Head of caudate nucleus (tissue), 42 donors: Measurements from ENCODE around the gene ACP6.
"Not testable (repeated sequence)": the region's sequence is repeated elsewhere in the genome, so short reads cannot be mapped to it uniquely, and the experiment has no call there.

Experiments
- DNase-seq, 42 donors: peaks; one replicate each; pipeline versions ENCODE4 v3.0.0 to v3.0.0-alpha.2; 2020 to 2021; ENCODE audit warnings: mixed read lengths in 7 of 42
- intact Hi-C: fragments of 100-400 bp; cut with DNase I; formaldehyde crosslinking; loops from one replicate; pipeline ENCODE4 v1.15.0; 2022

Gene ACP6

GRCh38 chr1:147670319-147671001 lies at the start of gene ACP6:
ACP6 (minus strand) TSS chr1:147670524; CDS start chr1:147670048, 476 bp downstream.
- DNase-seq: peak; percentile 89 to 99 (median 97)
- intact Hi-C loops: no loop called here

DNA sequence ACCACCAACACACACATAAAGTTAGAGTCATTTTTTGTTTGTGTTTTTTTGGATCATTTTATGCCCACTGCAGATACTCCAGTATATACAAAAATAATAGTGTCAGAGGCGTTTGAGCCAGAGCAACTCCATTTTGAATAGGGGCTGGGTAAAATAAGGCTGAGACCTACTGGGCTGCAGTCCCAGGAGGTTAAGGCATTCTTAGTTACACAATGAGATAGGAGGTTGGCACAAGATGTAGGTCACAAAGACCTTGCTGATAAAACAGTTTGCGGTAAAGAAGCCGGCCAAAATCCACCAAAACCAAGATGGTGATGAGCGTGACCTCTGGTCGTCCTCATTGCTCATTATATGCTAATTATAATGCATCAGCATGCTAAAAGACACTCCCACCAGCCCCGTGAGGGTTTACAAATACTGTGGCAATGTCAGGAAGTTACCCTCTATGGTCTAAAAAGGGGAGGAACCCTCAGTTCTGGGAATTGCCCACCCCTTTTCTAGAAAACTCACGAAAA lies 49.4 kb upstream of the ACP6 start:
- intact Hi-C loops: no loop called here
- DNase-seq: no peak

DNA sequence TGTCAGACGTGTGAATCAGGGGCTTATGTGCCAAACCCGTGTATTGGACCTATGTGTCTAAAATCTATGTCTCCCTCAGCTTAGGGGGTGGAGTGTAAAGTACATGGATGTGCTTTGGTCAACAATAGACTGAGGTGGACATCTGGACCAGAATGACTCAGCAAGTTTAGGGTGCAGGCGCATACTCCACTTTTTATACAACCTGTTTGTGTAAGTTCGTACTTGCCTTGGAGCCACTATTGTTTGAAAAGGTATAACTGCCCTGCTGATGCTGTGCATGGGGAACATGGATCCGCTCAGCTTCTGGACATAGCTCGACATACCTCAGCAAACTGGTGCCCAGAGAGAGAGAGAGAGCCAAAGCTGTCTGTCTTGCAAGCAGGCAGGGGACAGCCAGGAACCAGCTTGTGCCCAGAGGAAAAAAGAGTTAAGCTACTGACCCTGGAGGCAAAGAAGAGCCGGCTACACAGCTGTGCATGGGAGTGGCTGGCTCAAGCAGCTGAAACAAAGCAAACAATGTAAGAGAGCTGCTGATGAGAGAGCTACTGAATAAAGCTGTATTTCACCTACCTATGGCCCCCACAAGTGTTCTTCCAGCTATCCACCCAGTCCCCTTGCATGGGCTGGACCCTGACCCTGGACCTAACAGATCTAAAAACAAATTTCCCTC lies 48.8 kb upstream of the ACP6 start:
- intact Hi-C loops: no loop called here
- DNase-seq: no peak

DNA sequence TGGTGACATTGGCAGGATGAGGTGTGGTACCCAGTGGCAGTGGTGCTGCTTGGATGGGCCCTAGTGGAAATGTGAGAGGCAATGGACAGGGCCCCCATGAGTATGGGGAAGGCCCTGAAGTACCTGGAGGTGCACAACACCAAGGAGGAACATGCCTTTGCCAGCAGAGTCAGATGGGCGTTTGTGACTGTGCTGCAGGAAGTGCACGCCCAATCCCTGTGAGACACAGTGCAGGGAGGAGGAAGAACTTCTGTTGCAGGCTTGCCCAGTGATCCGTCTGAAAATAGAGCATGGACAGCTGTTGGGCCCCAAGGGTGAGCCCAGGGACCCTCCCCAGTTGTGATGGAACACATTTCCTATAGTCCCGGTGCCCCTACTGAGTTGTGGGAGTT lies 47.4 kb upstream of the ACP6 start:
- intact Hi-C loops: no loop called here
- DNase-seq: no peak

DNA sequence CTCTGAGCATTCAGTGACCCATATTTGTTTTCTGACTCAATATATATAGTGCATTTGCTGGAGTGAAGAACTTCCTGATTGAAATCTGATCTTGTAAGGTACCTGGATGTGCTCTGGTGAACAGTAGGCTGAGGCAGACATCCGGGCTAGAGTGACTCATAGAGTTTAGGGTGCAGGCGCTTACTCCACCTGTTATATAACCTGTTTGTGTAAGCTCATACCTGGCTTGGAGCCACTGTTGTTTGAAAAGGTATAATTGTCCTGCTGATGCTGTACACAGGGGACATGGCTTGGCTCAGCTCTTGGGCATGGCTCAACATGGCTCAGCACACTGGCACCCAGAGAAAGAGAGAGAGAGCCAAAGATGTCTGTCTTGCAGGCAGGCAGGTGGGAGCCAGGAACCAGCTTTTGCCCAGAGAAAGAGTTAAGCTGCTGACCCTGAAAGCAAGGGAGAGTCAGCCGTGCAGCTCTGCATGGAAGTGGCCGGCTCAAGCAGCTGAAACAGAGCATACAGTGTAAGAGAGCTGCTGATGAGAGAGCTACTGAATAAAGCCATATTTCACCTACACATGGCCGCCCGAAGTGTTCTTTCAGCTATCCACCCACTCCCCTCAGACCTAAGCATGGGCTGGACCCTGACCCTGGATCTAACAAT lies 46.9 kb upstream of the ACP6 start:
- no peak for DNase-seq
- intact Hi-C loops: no loop called here

- intact Hi-C loops: no loop called here
- DNase-seq: no peak
Observed at GRCh38 chr1:147712605-147713004, 42.3 kb upstream of the ACP6 start.

DNA sequence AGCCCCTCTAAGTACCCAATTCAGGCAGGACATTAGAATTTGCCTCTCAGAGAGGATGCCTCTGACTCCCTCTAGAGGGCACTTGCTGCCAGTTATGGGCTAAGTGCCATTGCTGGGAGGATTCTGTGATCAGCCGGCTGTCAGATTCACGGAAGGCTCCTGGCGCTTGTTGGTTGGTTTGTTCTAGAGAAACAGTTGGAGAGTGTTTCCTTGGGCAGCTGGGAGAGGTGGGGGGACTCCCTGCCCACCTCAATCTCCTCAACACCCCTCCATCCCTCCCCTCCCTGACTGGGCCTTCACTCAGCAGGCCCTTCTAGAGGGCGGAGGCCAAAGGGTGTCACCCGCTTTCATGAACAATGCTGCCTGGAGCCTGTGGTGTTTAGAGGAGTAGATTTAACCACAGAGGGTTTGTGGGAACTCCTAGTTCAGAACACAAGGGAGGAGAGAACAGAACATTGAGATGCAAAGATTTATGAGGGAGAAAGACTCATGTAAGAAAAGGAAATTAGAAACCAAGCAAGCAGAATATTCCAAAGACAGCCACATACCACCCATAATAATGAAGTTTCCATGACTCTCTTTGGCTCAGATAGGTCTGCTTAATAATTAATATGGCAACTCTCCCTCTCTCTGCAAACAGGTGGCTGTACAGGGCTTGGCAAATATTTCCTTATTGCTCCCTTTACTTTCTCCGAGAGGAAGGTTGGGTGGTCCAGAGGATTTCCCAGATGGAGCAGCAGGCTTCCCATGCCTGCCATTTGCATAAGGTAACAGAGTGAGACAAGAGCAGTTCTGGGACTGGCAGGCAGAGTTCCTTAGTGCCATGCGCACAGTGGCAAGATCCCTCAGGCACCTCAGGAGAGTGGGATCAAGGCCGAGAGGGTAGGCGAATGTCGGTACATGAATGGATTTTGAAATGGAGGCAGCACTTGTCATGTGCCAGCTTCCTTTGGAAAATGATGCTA lies 30.0 kb upstream of the ACP6 start:
- intact Hi-C loops: loop anchor here (10.0 kb wide), 1 partner anchor 56 kb away; no protein-coding TSS in a partner anchor
- DNase-seq: peak; percentile 22 to 89 (median 70)

GRCh38 chr1:147699686-147700041 lies 29.3 kb upstream of the ACP6 start:
- intact Hi-C loops: loop anchor here (10.0 kb wide), 1 partner anchor 55 kb away; no protein-coding TSS in a partner anchor
- no peak for DNase-seq

- intact Hi-C loops: no loop called here
- DNase-seq: no peak
Observed at GRCh38 chr1:147683163-147683763, 12.9 kb upstream of the ACP6 start.

DNA sequence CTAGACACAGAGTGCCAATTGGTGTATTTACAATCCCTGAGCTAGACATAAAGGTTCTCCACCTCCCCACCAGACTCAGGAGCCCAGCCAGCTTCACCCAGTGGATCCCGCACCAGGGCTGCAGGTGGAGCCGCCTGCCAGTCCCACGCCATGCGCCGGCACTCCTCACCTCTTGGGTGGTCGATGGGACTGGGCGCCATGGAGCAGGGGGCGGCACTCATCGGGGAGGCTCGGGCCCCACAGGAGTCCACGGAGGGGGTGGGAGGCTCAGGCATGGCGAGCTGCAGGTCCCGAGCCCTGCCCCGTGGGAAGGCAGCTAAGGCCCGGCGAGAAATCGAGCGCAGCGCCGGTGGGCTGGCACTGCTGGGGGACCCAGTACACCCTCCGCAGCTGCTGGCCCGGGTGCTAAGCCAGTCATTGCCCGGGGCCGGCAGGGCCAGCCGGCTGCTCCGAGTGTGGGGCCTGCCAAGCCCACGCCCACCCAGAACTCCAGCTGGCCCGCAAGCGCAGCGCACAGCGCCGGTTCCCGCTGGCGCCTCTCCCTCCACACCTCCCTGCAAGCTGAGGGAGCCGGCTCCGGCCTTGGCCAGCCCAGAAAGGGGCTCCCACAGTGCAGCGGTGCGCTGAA lies 10.4 kb upstream of the ACP6 start:
- DNase-seq, intact Hi-C loops: not testable (repeated sequence)

DNA sequence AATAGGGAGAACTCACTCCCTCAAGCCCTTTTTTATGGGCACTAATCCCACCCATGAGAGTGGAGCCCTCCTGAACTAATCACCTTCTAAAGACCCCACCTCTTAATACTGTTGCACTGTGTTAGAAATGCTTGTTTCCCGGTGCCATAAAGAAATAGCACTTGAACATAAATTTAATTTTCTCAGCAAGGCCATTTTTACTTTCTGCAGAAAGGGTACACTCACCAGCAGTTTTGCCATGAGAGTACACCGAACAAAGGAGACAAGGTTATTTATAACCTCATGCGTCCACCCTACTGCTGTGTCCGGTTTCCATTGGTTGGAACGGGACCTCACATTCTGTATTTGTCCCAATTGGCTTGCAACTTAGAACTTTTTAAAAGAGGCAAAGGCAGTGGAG lies 7.4 kb upstream of the ACP6 start:
- intact Hi-C loops, DNase-seq: not testable (repeated sequence)

DNA sequence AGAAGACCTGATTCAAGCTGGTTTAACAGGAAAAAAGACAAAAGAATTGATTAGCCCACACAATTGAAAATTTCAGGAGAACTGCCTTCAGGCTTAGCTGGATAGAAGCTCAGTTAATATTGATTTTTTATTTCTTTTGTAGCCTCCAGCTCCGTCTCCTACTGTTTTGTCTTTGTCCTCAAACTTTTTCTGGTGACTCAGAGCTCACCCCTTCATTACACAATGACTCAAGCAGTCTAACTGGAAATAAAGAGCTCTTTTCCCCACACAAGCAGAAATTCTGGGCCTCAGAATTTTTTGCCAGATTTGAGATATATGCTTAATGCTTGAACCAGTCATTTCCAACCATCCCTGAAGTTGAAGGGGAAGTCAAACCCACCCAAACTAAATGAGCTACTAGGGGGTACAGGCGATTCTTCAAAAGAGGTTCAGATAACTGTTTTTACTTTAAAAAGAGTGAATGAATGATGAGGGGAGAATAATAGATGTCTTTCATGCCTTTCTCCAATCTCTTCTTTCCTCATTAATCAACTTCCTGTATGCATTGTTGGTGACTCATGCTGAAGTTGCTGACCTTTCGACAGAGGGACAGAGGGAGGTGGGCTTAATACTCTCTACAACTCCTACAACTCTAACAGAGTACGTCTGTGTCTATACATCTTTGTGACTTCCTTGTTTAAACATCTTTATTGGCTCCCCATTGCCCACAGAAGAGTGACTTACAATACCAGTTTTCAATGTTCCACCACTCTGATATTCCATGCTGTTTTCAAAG lies 6.2 kb upstream of the ACP6 start:
- intact Hi-C loops: no loop called here
- DNase-seq: no peak

GRCh38 chr1:147673816-147674215 lies 3.5 kb upstream of the ACP6 start:
- intact Hi-C loops: no loop called here

GRCh38 chr1:147673406-147673805 lies 3.1 kb upstream of the ACP6 start:
- DNase-seq: no peak
- intact Hi-C loops: no loop called here

More at GRCh38 chr1:147673816-147674215, 3.5 kb upstream of the ACP6 start:
- no peak for DNase-seq

- intact Hi-C loops: no loop called here
- peak; percentile 27 to 81 (median 49) for DNase-seq
Observed at GRCh38 chr1:147669469-147670318, 630 bp downstream of the ACP6 start.

GRCh38 chr1:147665521-147665920 lies 4.8 kb downstream of the ACP6 start:
- no peak for DNase-seq
- intact Hi-C loops: no loop called here
